ENCODE results near the gene MMP7.

Gene MMP7

GRCh38 chr11:102497061-102497460, 33.5 kb downstream of the MMP7 start (continued):
- TF ChIP-seq GLIS1 (tag by site-specific recombination; IDR thresholded peaks at IDR 0.05) = no peak
- TF ChIP-seq SP3 (tag by site-specific recombination; IDR thresholded peaks at IDR 0.05) = no peak
- no peak for TF ChIP-seq TSHZ1 (tag by site-specific recombination; IDR thresholded peaks at IDR 0.05; ENCODE audit: borderline replicate concordance)

GRCh38 chr11:102495161-102496042, 35.1 kb downstream of the MMP7 start:
- Histone ChIP-seq H3K4me3 (ENCODE audit: low read depth, low read length) (no peak overlapping the region), H3K36me3 (ENCODE audit: control insufficient read depth in 2 of 2, insufficient read depth in 1 of 2, low read length in 2 of 2) (no peaks in the 10 kb centered on the region), H3K27ac (ENCODE audit: extremely low read depth, low read depth, low read length) (no peak overlapping the region), H3K9me3 (ENCODE audit: control insufficient read depth, insufficient read depth, low read depth, low read length) (no peaks in the 10 kb centered on the region), H3K4me1 (ENCODE audit: control insufficient read depth, insufficient read depth, low read length) (no peaks in the 10 kb centered on the region)
- TF ChIP-seq ZNF654 (tag by site-specific recombination; IDR thresholded peaks at IDR 0.05; ENCODE audit: low read depth) = peak; percentile 88
- TF ChIP-seq ZNF660 (tag by site-specific recombination; IDR thresholded peaks at IDR 0.05) = peak; percentile 32; the same call in 1 of the 2 replicates
- TF ChIP-seq, protein P1, sequence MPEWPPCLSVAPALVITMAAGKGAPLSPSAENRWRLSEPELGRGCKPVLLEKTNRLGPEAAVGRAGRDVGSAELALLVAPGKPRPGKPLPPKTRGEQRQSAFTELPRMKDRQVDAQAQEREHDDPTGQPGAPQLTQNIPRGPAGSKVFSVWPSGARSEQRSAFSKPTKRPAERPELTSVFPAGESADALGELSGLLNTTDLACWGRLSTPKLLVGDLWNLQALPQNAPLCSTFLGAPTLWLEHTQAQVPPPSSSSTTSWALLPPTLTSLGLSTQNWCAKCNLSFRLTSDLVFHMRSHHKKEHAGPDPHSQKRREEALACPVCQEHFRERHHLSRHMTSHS (tag by site-specific recombination; IDR thresholded peaks at IDR 0.05) = no peak
- TF ChIP-seq ZBTB17 (tag by site-specific recombination; IDR thresholded peaks at IDR 0.05) = peak; percentile 48; the same call in 1 of the 2 replicates
- TF ChIP-seq ZNF76 (tag by site-specific recombination; IDR thresholded peaks at IDR 0.05; ENCODE audit: borderline replicate concordance, low read depth) = no peak
- peak; percentile 98 for TF ChIP-seq ZNF335 (tag by site-specific recombination; conservative IDR thresholded peaks at IDR 0.05)
- POLR2A ChIA-PET = interaction anchor here (0.6 kb wide), 1 partner anchor 106 kb away, joined by 5 read pairs; no protein-coding TSS in a partner anchor
- CTCF ChIA-PET = interaction anchor here (0.6 to 1.8 kb wide), 22 partner anchors 9 to 206 kb away, joined by 3 to 28 read pairs (median 4); no protein-coding TSS in a partner anchor

DNA sequence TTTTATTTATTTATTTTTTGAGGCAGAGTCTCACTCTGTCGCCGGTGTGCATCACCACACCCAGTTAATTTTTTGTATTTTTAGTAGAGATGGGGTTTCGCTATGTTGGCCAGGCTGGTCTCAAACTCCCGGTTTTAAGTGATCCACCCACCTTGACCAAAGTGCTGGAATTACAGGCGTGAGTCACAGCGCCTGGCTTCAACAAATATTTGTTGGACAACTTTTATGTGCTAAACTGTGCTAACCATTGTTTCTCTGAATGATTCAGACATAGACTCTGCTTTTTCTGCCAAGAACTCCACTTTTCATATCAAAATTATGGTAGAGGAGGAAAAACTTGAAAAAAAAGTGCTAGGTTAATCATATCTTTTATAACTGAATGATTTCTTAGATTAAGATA, 36.3 kb downstream of the MMP7 start:
- ChIA-PET POLR2A (no interaction called here), CTCF (interaction anchor here (0.6 to 2.3 kb wide), 6 partner anchors 45 to 630 kb away, joined by 3 to 15 read pairs (median 8); no protein-coding TSS in a partner anchor)
- H3K9me3 ChIP-seq (ENCODE audit: control insufficient read depth, insufficient read depth, low read depth, low read length) = no peaks in the 10 kb centered on the region
- TF ChIP-seq ZNF266 (tag by site-specific recombination; IDR thresholded peaks at IDR 0.05; ENCODE audit: low read depth) = no peak
- no peak for TF ChIP-seq ZNF530 (tag by site-specific recombination; IDR thresholded peaks at IDR 0.05; ENCODE audit: low read depth)
- no peak for TF ChIP-seq ZNF645 (tag by site-specific recombination; IDR thresholded peaks at IDR 0.05)
- no peak for TF ChIP-seq ZNF335 (tag by site-specific recombination; conservative IDR thresholded peaks at IDR 0.05)
- TF ChIP-seq CTCF (tag by site-specific recombination; IDR thresholded peaks at IDR 0.05) = no peak
- TF ChIP-seq MZF1 (tag by site-specific recombination; IDR thresholded peaks at IDR 0.05; ENCODE audit: borderline replicate concordance) = no peak
- TF ChIP-seq ZFP3 (tag by site-specific recombination; IDR thresholded peaks at IDR 0.05; ENCODE audit: low read depth) = no peak
- no peak for TF ChIP-seq ZNF26 (tag by site-specific recombination; IDR thresholded peaks at IDR 0.05)
- H3K4me3 ChIP-seq (ENCODE audit: low read depth, low read length) = no peak overlapping the region
- H3K27ac ChIP-seq (ENCODE audit: extremely low read depth, low read depth, low read length) = no peak overlapping the region
- no peaks in the 10 kb centered on the region for H3K36me3 ChIP-seq (ENCODE audit: control insufficient read depth in 2 of 2, insufficient read depth in 1 of 2, low read length in 2 of 2)
- no peaks in the 10 kb centered on the region for H3K4me1 ChIP-seq (ENCODE audit: control insufficient read depth, insufficient read depth, low read length)
